Measurements from ENCODE around the gene SCN4A. TPM values are rescaled to one million over a fixed set of nuclear protein-coding genes. Genes with fewer than 3 reads are reported as not detected.
A peak's percentile ranks its signal among the peaks of the same experiment; 100 is the strongest.

Gene SCN4A
- total RNA-seq, 6 donors from 2014 or later = under 0.01 to 0.44 (median 0.20) TPM; not detected in 3

DNA sequence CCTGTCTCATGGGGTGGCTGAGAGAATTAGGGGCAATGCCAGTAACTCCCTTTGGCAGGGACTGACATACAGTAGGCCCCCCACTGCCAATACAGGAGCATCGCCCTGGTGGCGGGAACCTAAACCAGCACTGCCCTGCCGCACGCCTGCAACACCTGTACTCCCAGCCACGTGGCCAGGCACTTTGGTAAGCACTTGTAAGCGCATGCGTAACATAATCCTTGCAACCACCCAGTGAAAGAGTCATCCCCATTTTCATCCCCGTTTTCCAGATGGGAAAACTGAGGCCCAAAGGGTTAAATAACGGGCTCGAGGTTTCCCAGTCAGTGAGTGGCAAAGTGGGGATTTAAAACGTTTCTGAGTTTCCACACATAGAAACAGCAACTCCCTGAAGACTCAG, 17.5 kb downstream of the SCN4A start:
- no peaks in the 10 kb centered on the region for H3K27me3 ChIP-seq
- H3K4me1 ChIP-seq = no peaks in the 10 kb centered on the region
- WGBS, 2 donors = 79 to 83% methylated on average over 4 to 11 of the region's 11 CpGs
- ATAC-seq (ENCODE audit: low FRiP score in 2 of 2) = no peak
- no peaks in the 10 kb centered on the region for H3K9me3 ChIP-seq
- H3K36me3 ChIP-seq = no peaks in the 10 kb centered on the region
- no peak overlapping the region for H3K4me3 ChIP-seq
- no peak for DNase-seq
- H3K27ac ChIP-seq = no peak overlapping the region
- no peak for TF ChIP-seq POLR2A (IDR thresholded peaks at IDR 0.05)
- no peak for TF ChIP-seq EP300 (IDR thresholded peaks at IDR 0.05)
- no peak for TF ChIP-seq POLR2AphosphoS5 (IDR thresholded peaks at IDR 0.05)

- TF ChIP-seq CTCF (IDR thresholded peaks at IDR 0.05) (no peak), POLR2A (IDR thresholded peaks at IDR 0.05) (no peak), POLR2AphosphoS5 (IDR thresholded peaks at IDR 0.05) (no peak), EP300 (IDR thresholded peaks at IDR 0.05) (no peak)
- Histone ChIP-seq H3K36me3 (no peaks in the 10 kb centered on the region), H3K4me3 (no peak overlapping the region), H3K4me1 (no peaks in the 10 kb centered on the region), H3K9me3 (no peaks in the 10 kb centered on the region), H3K27me3 (no peaks in the 10 kb centered on the region), H3K27ac (no peak overlapping the region)
- no peak for ATAC-seq (ENCODE audit: low FRiP score in 2 of 2)
- WGBS, 2 donors = 60 to 63% methylated on average over 5 to 11 of the region's 11 CpGs
- no peak for DNase-seq
Measured at GRCh38 chr17:63954402-63955063, 18.2 kb downstream of the SCN4A start.

DNA sequence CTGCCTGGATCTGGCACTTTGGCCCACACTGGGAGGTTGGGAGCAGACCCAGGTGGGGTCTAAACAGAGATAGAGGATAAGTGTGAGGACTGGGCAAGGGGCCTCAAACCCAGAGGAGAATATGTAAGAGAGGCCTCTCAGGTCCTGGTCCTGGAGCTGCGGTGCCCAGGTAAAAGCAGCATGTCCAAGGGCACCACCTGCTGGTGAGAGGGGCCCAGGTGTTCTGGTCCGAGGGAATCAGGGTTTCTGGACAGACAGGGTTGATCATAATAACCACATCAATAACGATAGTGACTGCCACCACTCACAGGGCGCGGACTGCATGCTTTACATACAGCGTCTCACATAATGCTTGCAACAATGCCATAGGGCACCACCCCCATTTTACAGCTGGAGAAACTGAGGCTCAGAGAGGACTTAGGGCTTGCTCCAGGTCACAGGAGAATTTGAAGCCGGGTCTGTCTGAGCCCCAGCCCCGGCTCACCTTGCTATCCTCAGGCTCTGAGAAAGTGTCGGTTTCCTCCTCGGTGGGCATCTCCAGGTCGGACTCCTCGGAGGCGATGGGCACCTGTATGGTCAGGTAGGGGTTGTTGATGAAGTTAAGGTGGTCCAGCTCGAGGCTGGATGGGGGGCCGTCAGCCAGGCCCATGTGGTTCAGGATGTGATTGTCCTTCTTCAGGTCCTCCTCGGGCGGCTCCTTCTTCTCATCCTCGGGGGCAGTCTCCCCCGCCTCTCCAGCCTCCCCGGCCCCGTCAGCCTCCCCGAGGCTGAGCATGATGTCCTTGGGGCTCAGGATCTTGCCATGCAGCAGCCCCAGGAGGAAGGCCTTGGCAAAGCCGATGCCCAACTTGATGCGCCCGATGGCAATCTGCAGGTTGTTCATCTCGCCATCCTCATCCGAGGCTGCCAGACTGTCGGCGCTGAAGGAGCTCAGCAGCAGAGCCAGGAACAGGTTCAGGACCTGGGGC, 21.5 kb downstream of the SCN4A start:
- Histone ChIP-seq H3K4me3 (no peak overlapping the region), H3K36me3 (no peaks in the 10 kb centered on the region), H3K4me1 (peaks cover 4 to 10% (median 6%) of the 10 kb centered on the region in 4 donors), H3K9me3 (no peaks in the 10 kb centered on the region), H3K27ac (no peak overlapping the region), H3K27me3 (no peaks in the 10 kb centered on the region)
- ATAC-seq (ENCODE audit: low FRiP score in 2 of 2) (no peak), DNase-seq (peak in 1 of 2 donors; percentile 30)
- WGBS, 2 donors = 78 to 91% methylated on average over 8 to 29 of the region's 29 CpGs
- TF ChIP-seq POLR2AphosphoS5 (IDR thresholded peaks at IDR 0.05) = no peak
- TF ChIP-seq CTCF (IDR thresholded peaks at IDR 0.05) = peak in 3 of 6 experiments; percentile 23 to 26 (median 25)

DNA sequence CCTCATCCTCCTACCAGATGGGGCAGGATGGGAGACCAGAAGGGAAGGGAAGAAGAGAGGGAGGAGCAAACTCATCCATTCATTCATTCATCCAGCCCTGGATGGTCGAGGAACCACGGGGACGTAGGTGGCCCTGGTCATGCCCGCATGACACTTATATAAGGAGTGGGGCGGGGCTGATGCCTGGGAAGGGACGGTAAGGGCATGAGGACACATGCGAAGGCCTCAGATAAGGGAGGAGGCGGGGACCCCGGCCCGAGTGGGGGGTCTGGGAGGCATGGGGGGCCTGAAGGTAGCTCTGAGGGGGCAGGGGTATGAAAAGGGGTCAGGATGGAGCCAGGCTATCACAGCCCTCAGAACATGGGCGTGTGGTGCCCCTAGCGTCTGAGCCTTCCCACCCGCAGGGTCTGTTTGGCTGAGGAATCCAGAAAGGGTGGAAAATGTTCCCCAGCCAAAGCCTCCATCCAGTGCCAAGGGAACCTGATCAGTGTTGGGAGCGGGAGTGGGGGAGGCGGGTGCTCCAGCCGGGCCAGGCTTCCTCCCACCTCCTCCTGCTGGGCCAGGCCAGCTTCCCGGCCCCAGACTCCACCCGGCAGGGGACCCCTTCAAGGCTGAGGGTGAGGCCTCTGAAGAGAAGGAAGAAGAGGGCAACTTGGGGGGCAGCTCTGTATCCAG, 23.0 kb downstream of the SCN4A start:
- no peaks in the 10 kb centered on the region for H3K36me3 ChIP-seq
- no peaks in the 10 kb centered on the region for H3K9me3 ChIP-seq
- WGBS, 2 donors = 80 to 83% methylated on average over 18 of the region's 18 CpGs
- H3K27me3 ChIP-seq = no peaks in the 10 kb centered on the region
- H3K27ac ChIP-seq = no peak overlapping the region
- no peak overlapping the region for H3K4me3 ChIP-seq
- H3K4me1 ChIP-seq = peaks cover 5 to 15% (median 10%) of the 10 kb centered on the region in 4 donors
- DNase-seq (no peak), ATAC-seq (ENCODE audit: low FRiP score in 2 of 2) (no peak)
- no peak for TF ChIP-seq POLR2AphosphoS5 (IDR thresholded peaks at IDR 0.05)
- no peak for TF ChIP-seq EP300 (IDR thresholded peaks at IDR 0.05)
- TF ChIP-seq POLR2A (IDR thresholded peaks at IDR 0.05) = no peak
- TF ChIP-seq CTCF (IDR thresholded peaks at IDR 0.05) = no peak

DNA sequence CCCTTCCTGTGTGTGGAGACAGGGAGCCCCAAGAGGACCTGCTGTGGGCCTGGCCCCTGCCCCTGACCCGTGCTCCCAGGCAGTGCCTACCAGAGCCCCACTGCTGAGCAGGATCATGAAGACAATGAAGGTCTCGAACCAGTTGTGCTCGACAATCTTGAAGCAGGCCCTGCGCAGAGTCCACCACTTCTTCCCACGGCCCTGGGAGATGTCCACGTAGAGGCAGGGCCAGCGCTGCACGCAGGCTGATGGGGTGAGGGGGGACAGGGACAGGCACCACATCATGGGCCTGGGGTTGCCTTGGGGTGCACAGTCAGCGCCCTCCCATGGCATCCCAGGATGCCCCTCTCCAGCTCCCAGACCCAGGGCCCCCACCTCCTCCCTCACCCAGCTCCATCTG, 24.2 kb downstream of the SCN4A start:
- Histone ChIP-seq H3K4me1 (peaks cover 5 to 15% (median 10%) of the 10 kb centered on the region in 4 donors), H3K9me3 (no peaks in the 10 kb centered on the region), H3K27me3 (no peaks in the 10 kb centered on the region), H3K36me3 (no peaks in the 10 kb centered on the region), H3K27ac (no peak overlapping the region), H3K4me3 (no peak overlapping the region)
- no peak for TF ChIP-seq POLR2A (IDR thresholded peaks at IDR 0.05)
- TF ChIP-seq CTCF (IDR thresholded peaks at IDR 0.05) = no peak
- no peak for TF ChIP-seq POLR2AphosphoS5 (IDR thresholded peaks at IDR 0.05)
- TF ChIP-seq EP300 (IDR thresholded peaks at IDR 0.05) = no peak
- DNase-seq = no peak
- WGBS, 2 donors = 97 to 100% methylated on average over 4 to 9 of the region's 9 CpGs
- no peak for ATAC-seq (ENCODE audit: low FRiP score in 2 of 2)

Data from upper lobe of left lung (tissue), 6 donors.